ENCODE data around the gene GRHL3.

GRHL3 gene

DNA sequence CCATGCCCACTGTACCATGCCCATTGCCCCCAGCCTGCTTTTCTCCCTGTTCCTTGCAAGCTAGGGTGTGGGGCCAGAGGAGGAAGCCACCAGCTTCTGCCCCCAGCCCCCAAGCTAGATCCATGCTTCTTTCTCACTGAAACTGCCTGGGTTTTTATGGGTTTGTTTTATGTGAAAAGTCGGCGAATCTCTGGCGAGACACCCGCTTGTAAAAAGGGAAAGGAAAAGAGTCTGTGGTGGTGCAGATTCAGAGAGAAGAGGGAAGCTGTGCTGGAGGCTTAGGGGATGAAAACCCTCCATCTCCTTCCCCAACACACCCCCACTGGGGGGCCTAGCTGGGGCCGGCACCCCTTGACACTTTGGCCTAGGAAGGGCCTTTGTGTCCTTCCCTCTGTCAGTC lies 26.2 kb downstream of the GRHL3 start:
- no peak overlapping the region for H3K4me3 ChIP-seq (ENCODE audit: low read length)
- H3K36me3 ChIP-seq (ENCODE audit: insufficient read depth, low read length) = no peaks in the 10 kb centered on the region
- no peaks in the 10 kb centered on the region for H3K9me3 ChIP-seq (ENCODE audit: low read length)
- peaks cover 2% of the 10 kb centered on the region for H3K4me1 ChIP-seq (ENCODE audit: insufficient read depth, low read length)
- H2AFZ ChIP-seq (ENCODE audit: low read depth, low read length) = no peak overlapping the region
- peaks cover 4% of the 10 kb centered on the region for H3K27me3 ChIP-seq (ENCODE audit: insufficient read depth, low read length)

DNA sequence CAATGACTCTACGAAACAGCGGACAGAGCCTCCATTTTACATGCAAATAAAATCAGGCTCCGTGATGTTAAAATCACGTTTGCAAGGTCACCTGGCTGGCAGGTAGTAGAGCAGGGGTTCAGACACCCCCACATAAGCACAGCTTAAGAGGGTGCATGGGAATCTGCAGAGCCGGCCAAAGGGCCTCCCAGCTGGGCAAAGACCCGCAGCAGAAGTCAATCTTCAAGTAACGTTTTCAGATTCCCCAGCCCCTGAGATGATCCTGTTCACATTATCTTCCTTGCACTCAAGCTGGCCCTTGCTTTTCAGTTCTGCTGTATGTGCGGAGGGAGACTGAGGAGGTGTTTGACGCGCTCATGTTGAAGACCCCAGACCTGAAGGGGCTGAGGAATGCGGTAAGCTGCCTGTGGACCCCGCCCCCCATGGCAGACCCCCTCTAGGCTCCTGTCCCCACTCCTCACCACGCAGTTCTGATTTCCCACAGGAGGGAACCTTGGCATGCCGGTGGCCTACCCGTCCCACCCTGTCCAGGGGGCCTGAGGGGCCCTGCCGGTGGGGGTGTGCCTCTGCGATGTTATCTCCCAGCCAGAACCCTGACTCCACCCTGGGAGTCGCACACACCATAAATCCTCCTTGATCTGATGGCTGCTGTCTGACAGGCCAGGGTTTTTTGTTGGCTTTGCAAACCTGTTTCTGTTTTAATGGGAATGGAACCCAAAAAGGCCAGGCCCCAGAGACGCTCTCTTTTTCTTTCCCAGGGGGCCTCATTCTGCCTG lies 28.2 kb downstream of the GRHL3 start:
- H3K36me3 ChIP-seq (ENCODE audit: insufficient read depth, low read length) = no peaks in the 10 kb centered on the region
- H3K9me3 ChIP-seq (ENCODE audit: low read length) = no peaks in the 10 kb centered on the region
- H3K27me3 ChIP-seq (ENCODE audit: insufficient read depth, low read length) = peaks cover 4% of the 10 kb centered on the region
- H3K4me3 ChIP-seq (ENCODE audit: low read length) = no peak overlapping the region
- H2AFZ ChIP-seq (ENCODE audit: low read depth, low read length) = no peak overlapping the region
- no peaks in the 10 kb centered on the region for H3K4me1 ChIP-seq (ENCODE audit: insufficient read depth, low read length)

DNA sequence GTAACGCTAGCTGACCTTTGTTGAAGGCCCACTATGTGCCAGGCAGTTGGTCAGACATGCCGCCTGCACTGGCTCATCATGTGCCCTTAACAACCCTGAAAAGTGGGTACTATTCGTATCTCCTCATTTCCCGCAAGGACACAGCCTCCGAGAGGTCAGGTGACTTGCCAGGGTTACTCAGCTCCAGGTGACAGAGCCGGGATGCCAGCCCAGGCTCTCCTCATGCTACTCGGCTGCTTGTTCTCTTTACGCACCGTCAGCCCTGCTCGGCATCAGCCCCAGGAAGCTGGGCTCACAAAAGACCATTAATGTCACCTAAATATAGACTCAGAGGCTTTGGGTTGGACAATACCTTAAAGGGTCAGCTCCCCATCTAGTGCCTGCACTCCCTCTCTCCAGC lies 29.0 kb downstream of the GRHL3 start:
- no peaks in the 10 kb centered on the region for H3K36me3 ChIP-seq (ENCODE audit: insufficient read depth, low read length)
- H3K4me1 ChIP-seq (ENCODE audit: insufficient read depth, low read length) = no peaks in the 10 kb centered on the region
- no peak overlapping the region for H2AFZ ChIP-seq (ENCODE audit: low read depth, low read length)

DNA sequence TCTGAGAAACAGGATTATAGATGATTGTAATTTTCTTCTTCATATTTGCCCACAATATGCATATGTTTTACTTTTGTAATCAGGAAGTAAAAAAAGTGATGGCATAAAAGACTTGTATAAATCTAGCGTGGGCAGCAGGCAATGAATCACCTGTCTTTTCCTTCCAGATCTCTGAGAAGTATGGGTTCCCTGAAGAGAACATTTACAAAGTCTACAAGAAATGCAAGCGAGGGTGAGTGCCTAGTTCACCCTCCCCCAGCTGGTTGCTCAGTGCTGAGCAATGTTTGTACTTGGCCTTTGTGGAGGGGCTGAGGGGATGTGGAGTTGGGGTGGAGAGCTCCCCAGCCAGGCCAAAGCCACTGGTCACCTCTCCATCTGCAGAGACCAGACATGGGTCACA lies 30.7 kb downstream of the GRHL3 start:
- no peak overlapping the region for H2AFZ ChIP-seq (ENCODE audit: low read depth, low read length)
- H3K4me1 ChIP-seq (ENCODE audit: insufficient read depth, low read length) = no peaks in the 10 kb centered on the region

More for the DNA sequence above, 29.0 kb downstream of the GRHL3 start:
- no peaks in the 10 kb centered on the region for H3K9me3 ChIP-seq (ENCODE audit: low read length)
- H3K27me3 ChIP-seq (ENCODE audit: insufficient read depth, low read length) = peaks cover 4% of the 10 kb centered on the region
- no peak overlapping the region for H3K4me3 ChIP-seq (ENCODE audit: low read length)

DNA sequence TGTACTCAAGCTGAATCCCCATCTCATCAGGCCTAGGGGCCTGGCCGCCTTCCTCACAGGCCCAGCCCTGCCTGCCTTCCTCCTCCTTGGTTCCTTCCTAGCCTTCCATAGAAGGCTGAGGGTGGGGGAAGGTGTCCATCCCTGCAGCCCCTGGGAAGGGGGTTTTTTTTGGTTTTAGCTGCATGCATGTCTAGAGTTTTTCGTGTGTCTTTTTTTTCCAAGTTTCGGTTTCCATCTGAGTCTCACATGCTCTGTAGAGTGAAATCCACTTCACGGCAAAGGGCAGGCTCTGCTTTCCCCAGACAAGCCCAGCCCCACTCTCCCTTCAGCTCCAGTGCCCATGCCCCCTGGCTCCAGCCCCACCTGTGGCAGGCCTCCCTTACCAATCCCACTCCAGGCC lies 32.1 kb downstream of the GRHL3 start:
- H3K27me3 ChIP-seq (ENCODE audit: insufficient read depth, low read length) = peaks cover 4% of the 10 kb centered on the region
- no peaks in the 10 kb centered on the region for H3K36me3 ChIP-seq (ENCODE audit: insufficient read depth, low read length)
- H3K4me1 ChIP-seq (ENCODE audit: insufficient read depth, low read length) = no peaks in the 10 kb centered on the region
- no peaks in the 10 kb centered on the region for H3K9me3 ChIP-seq (ENCODE audit: low read length)
- no peak overlapping the region for H2AFZ ChIP-seq (ENCODE audit: low read depth, low read length)
- no peak overlapping the region for H3K4me3 ChIP-seq (ENCODE audit: low read length)

More for the DNA sequence above, 30.7 kb downstream of the GRHL3 start:
- no peaks in the 10 kb centered on the region for H3K36me3 ChIP-seq (ENCODE audit: insufficient read depth, low read length)
- no peak overlapping the region for H3K4me3 ChIP-seq (ENCODE audit: low read length)
- peaks cover 4% of the 10 kb centered on the region for H3K27me3 ChIP-seq (ENCODE audit: insufficient read depth, low read length)
- H3K9me3 ChIP-seq (ENCODE audit: low read length) = no peaks in the 10 kb centered on the region

DNA sequence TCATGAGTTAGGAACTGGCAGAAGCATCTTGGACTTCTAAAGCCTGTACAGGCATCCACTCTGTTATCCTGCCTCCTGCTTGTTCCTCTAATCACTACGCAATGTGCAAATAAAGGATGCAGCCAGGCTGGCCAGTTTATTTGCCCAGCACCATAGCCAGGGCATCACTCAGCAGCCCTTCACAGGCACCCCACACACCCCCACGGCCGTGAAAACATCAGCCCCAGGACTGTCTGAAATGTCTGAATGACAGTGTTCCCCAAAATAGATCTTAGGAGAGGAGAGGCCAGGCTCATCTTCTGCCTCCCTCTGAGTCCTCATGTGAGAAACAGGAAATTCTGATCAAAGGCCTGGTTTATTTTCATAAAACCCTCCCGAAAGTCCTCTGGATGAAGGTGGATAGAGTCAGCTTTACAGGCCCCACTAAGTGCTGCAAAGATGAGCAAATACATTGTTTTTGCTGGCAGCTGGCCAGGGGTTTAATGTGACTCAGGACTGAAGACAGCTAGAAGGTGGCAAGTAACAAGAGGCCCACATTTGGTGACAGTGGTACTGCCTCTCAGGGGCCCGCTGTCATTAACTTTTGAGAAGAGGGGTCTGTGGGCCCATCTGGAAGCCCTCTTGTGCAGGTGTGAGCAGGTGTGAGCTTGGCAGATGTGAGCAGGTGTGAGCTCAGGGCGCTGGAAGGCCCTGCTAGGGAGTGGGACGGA lies 32.9 kb downstream of the GRHL3 start:
- H3K4me3 ChIP-seq (ENCODE audit: low read length) = no peak overlapping the region
- no peaks in the 10 kb centered on the region for H3K9me3 ChIP-seq (ENCODE audit: low read length)
- peaks cover 4% of the 10 kb centered on the region for H3K27me3 ChIP-seq (ENCODE audit: insufficient read depth, low read length)
- H3K36me3 ChIP-seq (ENCODE audit: insufficient read depth, low read length) = no peaks in the 10 kb centered on the region
- no peaks in the 10 kb centered on the region for H3K4me1 ChIP-seq (ENCODE audit: insufficient read depth, low read length)
- no peak overlapping the region for H2AFZ ChIP-seq (ENCODE audit: low read depth, low read length)

DNA sequence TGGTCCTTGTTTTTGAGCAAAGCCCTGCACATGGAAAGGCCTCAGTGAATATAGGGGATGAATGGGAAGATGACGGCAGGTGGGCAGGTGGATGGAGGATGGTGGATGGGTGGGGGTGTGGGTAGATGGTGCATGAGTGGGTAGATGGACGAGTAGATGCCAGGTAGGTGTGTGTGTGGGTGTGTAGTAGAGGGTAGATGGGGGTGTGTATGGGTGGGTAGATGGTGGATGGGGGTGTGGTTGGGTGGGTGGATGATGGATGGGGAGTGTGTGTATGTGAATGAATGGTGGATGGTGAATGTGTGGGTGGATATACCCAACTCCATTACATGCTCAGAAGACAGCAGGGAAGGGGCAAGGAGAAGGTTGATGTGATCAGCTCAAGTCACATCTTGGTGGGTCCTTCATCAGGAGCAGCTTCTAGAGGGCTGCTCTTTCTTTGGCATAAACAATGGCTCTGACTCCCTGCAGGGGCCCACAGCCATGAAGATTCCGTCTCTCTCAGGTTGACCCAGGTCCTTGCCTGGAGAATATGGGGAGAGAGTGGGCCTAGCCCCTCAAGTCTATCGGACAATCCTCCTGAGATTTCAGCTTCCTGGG lies 34.2 kb downstream of the GRHL3 start:
- Histone ChIP-seq H3K36me3 (ENCODE audit: insufficient read depth, low read length) (no peaks in the 10 kb centered on the region), H2AFZ (ENCODE audit: low read depth, low read length) (no peak overlapping the region), H3K4me3 (ENCODE audit: low read length) (no peak overlapping the region), H3K27me3 (ENCODE audit: insufficient read depth, low read length) (no peaks in the 10 kb centered on the region), H3K9me3 (ENCODE audit: low read length) (no peaks in the 10 kb centered on the region), H3K4me1 (ENCODE audit: insufficient read depth, low read length) (no peaks in the 10 kb centered on the region)

DNA sequence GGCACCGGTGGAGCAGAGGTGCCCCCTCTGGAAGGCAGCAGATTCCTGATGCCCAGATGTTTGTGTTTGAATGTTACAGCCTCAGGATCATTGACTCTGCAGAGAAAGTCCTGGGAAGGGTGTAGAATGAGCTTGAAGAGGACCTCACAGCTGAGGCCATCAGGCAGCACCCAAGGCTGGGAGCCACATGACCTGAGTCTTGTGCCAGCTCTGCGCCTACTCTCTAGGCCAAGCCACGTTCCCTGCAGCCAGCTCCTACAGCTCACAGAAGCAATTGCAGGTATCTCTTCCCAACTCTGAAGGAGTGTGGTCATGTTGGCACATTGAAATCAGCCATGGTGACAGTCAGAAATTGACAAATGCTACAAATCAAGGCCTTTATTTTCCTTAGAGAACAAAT lies 36.3 kb downstream of the GRHL3 start:
- Histone ChIP-seq H3K4me1 (ENCODE audit: insufficient read depth, low read length) (no peaks in the 10 kb centered on the region), H3K27me3 (ENCODE audit: insufficient read depth, low read length) (no peaks in the 10 kb centered on the region), H2AFZ (ENCODE audit: low read depth, low read length) (no peak overlapping the region), H3K9me3 (ENCODE audit: low read length) (no peaks in the 10 kb centered on the region), H3K4me3 (ENCODE audit: low read length) (no peak overlapping the region), H3K36me3 (ENCODE audit: insufficient read depth, low read length) (no peaks in the 10 kb centered on the region)

DNA sequence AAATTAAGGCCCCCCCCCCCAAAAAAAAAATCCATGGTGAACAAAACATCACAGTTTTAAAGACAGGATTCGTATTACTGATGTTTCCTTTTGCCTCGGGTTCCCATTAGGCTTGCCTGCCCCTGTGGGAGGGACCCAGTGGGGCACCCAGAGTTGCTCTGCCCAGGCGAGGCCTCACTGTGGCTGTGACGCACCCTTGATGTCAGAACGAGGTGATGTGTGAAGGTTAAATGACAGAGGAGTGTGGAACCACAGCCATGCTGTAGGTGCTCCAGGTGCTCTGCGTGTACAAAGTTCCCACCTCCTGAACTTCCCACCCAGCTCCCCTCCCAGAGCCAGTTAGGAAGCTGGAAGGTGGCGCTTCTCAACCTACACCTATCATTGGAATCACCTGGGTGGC lies 37.9 kb downstream of the GRHL3 start:
- no peaks in the 10 kb centered on the region for H3K9me3 ChIP-seq (ENCODE audit: low read length)
- no peaks in the 10 kb centered on the region for H3K4me1 ChIP-seq (ENCODE audit: insufficient read depth, low read length)
- no peaks in the 10 kb centered on the region for H3K27me3 ChIP-seq (ENCODE audit: insufficient read depth, low read length)
- H2AFZ ChIP-seq (ENCODE audit: low read depth, low read length) = no peak overlapping the region
- H3K36me3 ChIP-seq (ENCODE audit: insufficient read depth, low read length) = no peaks in the 10 kb centered on the region
- H3K4me3 ChIP-seq (ENCODE audit: low read length) = no peak overlapping the region

DNA sequence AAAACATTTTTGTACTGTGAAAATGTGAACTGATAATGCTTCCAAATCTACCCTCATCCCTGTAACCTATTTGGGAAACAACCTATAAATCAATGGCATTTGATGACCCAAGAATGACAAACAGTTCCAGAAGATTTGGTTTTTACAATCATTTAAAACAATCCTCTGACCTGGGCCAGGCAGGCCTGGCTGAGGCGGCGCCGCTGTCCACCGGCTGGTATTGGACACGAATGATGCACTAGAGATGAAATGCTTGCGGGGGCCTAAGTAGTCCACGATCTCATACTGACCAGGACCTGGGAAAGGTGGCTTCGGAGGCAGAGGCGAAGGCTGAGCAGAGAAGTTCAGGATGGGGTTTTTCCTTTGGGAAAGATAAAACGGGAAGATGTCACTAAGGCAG lies 41.5 kb downstream of the GRHL3 start:
- Histone ChIP-seq H2AFZ (ENCODE audit: low read depth, low read length) (no peak overlapping the region), H3K4me3 (ENCODE audit: low read length) (no peak overlapping the region), H3K4me1 (ENCODE audit: insufficient read depth, low read length) (peaks cover 13% of the 10 kb centered on the region), H3K36me3 (ENCODE audit: insufficient read depth, low read length) (no peaks in the 10 kb centered on the region), H3K27me3 (ENCODE audit: insufficient read depth, low read length) (no peaks in the 10 kb centered on the region), H3K9me3 (ENCODE audit: low read length) (no peaks in the 10 kb centered on the region)

DNA sequence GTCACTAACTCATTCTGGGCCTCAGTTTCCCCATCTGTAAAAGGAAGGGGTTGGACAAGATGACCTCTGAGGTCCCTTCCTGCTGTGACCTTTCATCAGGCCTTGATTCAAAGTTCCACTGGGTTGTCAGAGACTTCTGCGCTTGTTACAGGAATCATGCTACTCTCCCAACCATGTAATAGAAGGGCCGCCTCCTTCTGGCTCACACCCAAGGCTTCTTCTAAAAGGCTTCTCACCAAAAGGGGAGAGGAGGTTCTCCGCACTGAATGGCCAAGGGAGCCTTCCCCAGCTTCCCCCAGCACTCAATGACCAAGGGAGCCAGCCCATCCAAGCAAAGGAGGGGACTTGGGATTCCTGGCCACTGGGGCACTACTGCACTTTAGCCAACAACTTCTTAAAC lies 42.7 kb downstream of the GRHL3 start:
- no peaks in the 10 kb centered on the region for H3K9me3 ChIP-seq (ENCODE audit: low read length)
- H3K27me3 ChIP-seq (ENCODE audit: insufficient read depth, low read length) = no peaks in the 10 kb centered on the region
- H3K4me1 ChIP-seq (ENCODE audit: insufficient read depth, low read length) = peaks cover 13% of the 10 kb centered on the region
- no peak overlapping the region for H3K4me3 ChIP-seq (ENCODE audit: low read length)
- no peaks in the 10 kb centered on the region for H3K36me3 ChIP-seq (ENCODE audit: insufficient read depth, low read length)
- H2AFZ ChIP-seq (ENCODE audit: low read depth, low read length) = no peak overlapping the region

DNA sequence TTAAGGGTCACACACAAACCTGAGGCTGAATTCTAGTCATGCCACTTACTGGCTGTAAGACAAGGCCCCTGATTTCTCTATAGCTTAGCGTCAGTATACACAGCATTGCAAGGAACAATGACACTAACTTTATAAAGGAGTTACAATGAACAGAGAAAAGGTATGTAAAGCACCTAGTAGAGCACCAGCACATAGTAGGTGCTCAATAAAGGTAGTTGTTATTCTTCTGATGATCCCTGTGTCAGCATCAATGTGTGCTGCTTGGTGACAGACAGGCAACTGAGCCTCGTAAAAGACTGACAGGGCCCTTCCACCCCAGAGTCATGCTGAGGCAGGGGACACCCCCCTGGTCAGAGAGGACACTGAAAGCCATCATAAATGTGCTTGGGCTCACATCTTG lies 43.2 kb downstream of the GRHL3 start:
- peaks cover 13% of the 10 kb centered on the region for H3K4me1 ChIP-seq (ENCODE audit: insufficient read depth, low read length)
- H2AFZ ChIP-seq (ENCODE audit: low read depth, low read length) = no peak overlapping the region
- no peaks in the 10 kb centered on the region for H3K27me3 ChIP-seq (ENCODE audit: insufficient read depth, low read length)
- H3K9me3 ChIP-seq (ENCODE audit: low read length) = no peaks in the 10 kb centered on the region
- H3K36me3 ChIP-seq (ENCODE audit: insufficient read depth, low read length) = no peaks in the 10 kb centered on the region
- H3K4me3 ChIP-seq (ENCODE audit: low read length) = no peak overlapping the region

DNA sequence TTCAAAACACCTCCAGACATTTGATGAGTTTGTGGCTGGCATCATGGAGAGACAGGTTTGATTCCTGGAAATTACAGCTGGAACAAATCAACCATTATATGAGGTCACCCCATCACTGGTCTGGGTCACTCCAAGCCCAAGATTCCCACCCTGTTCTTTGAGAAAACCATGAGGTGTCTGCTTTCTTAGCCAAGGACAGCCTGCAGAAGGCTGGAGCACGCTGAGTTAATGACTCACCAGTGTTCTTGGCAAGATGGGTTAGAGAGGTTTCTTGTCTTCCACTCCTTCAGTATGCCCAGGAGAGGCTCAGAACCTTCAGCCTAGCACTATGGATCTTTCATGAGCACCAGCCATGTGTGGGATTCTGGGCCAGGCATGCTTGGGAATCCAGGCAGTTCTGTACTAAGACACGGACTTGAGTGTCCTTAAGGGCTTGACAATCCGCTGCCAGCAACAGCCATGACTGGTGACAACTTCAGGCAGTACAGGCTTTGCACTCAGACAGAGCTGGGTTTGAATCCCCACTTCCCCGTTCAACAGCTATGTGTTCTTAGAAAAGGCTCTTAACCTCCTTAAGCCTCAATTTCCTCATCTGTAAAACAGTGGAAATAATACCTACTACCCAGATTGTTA lies 43.9 kb downstream of the GRHL3 start:
- Histone ChIP-seq H3K4me1 (ENCODE audit: insufficient read depth, low read length) (peaks cover 13% of the 10 kb centered on the region), H3K36me3 (ENCODE audit: insufficient read depth, low read length) (no peaks in the 10 kb centered on the region), H3K9me3 (ENCODE audit: low read length) (no peaks in the 10 kb centered on the region), H3K27me3 (ENCODE audit: insufficient read depth, low read length) (no peaks in the 10 kb centered on the region), H3K4me3 (ENCODE audit: low read length) (no peak overlapping the region), H2AFZ (ENCODE audit: low read depth, low read length) (no peak overlapping the region)

Data from neuron (in vitro differentiated cells).